AG09309 (cell line): ENCODE results near the gene ALG6.
A peak's percentile ranks its signal among the peaks of the same experiment; 100 is the strongest.

ENCODE experiments used
- DNase-seq: peaks from one replicate; pipeline ENCODE4 v3.0.0-alpha.2; 2010; ENCODE audit warnings: low read depth
- H3K4me3 ChIP-seq: 2 replicates; pipeline ENCODE4 v1.5.1; 2011; ENCODE audit warnings: mild to moderate bottlenecking, low read depth, low read length, moderate library complexity; ENCODE audit not compliant: control insufficient read depth
- CTCF ChIP-seq: IDR thresholded peaks from 2 replicates; pipeline ENCODE4 v1.5.1; 2011; ENCODE audit warnings: mild to moderate bottlenecking, low read depth, low read length, inconsistent platforms; ENCODE audit not compliant: insufficient read depth, control insufficient read depth; ENCODE audit errors: missing control alignments

Gene ALG6

GRCh38 chr1:63321066-63321784 lies 46.2 kb upstream of the ALG6 start:
- no peak for DNase-seq
- no peak for TF ChIP-seq CTCF
- no peak overlapping the region for H3K4me3 ChIP-seq

GRCh38 chr1:63321785-63322113 lies 45.7 kb upstream of the ALG6 start:
- no peak overlapping the region; the same call in 1 of the 2 replicates for H3K4me3 ChIP-seq
- no peak for TF ChIP-seq CTCF
- DNase-seq, result no peak

GRCh38 chr1:63322114-63322943 lies 45.1 kb upstream of the ALG6 start, which contains the start of gene FOXD3:
Gene FOXD3 (plus strand): TSS chr1:63322567. CDS start chr1:63323059, 492 bp downstream.
- TF ChIP-seq CTCF, result no peak
- no peak for DNase-seq
- H3K4me3 ChIP-seq, result peak within 1 kb of the TSS; percentile 36

GRCh38 chr1:63322944-63323864 lies 44.2 kb upstream of the ALG6 start:
- TF ChIP-seq CTCF, result no peak
- DNase-seq, result no peak
- no peak overlapping the region; the same call in 1 of the 2 replicates for H3K4me3 ChIP-seq

GRCh38 chr1:63323865-63324778 lies 43.3 kb upstream of the ALG6 start:
- TF ChIP-seq CTCF, result no peak
- H3K4me3 ChIP-seq, result no peak overlapping the region
- DNase-seq, result no peak

- no peak for DNase-seq
- no peak overlapping the region for H3K4me3 ChIP-seq
- no peak for TF ChIP-seq CTCF
Measured at GRCh38 chr1:63324779-63325119, 42.7 kb upstream of the ALG6 start.
